Natural killer cell treated with Interleukin-12 subunit alpha and Interleukin-12 subunit beta and Interleukin-15 and Interleukin-18, amount 100 ng/mL, for 72 hours (primary cell): Measurements from ENCODE around the gene BOD1. TPM values are rescaled to one million over a fixed set of nuclear protein-coding genes. Genes with fewer than 3 reads are reported as not detected.

Experiments
- ATAC-seq, 2 donors: fragments of 150-1000 bp; cut with Tn5 transposase in 1 of 2; sonication (Bioruptor Pico), chemical (Tn5 transposase) in 1 of 2; 2 replicates each; pipeline ENCODE4 v1.10.0; 2021
- DNase-seq: peaks from one replicate; pipeline ENCODE4 v3.0.0; 2022; ENCODE audit warnings: low spot score
- H3K27ac Mint-ChIP-seq, 2 donors: 1 replicate in 1 of 2; 2 replicates in 1 of 2; pipeline ENCODE4 v1.8.0; 2022; ENCODE audit warnings: mixed read lengths in 2 of 2, mild to moderate bottlenecking in 1 of 2, moderate library complexity in 1 of 2
- H3K27me3 Mint-ChIP-seq, 2 donors: 1 replicate in 1 of 2; 2 replicates in 1 of 2; pipeline ENCODE4 v1.8.0; 2022; ENCODE audit warnings: mixed read lengths in 2 of 2
- H3K36me3 Mint-ChIP-seq: one replicate; pipeline ENCODE4 v1.8.0; 2022; ENCODE audit warnings: mixed read lengths
- H3K4me1 Mint-ChIP-seq, 2 donors: 1 replicate in 1 of 2; 2 replicates in 1 of 2; pipeline ENCODE4 v1.8.0; 2022; ENCODE audit warnings: low read depth in 2 of 2, mixed read lengths in 2 of 2, mild to moderate bottlenecking in 1 of 2
- H3K4me3 Mint-ChIP-seq: one replicate; pipeline ENCODE4 v1.8.0; 2022; ENCODE audit warnings: mixed read lengths
- H3K9me3 Mint-ChIP-seq: 2 replicates; pipeline ENCODE4 v1.8.0; 2022; ENCODE audit warnings: mixed read lengths
- total RNA-seq, 2 donors: library from RNA; stranded (reverse); gene quantifications; one replicate each; pipeline ENCODE4 v1.2.3, GENCODE V29; 2022

The BOD1 gene
- total RNA-seq, 2 donors from 2014 or later: 16.3 to 24.4 TPM

GRCh38 chr5:173618927-173619519, 2.6 kb upstream of the BOD1 start:
- Mint-ChIP-seq H3K36me3 (no peaks in the 10 kb centered on the region), H3K9me3 (no peaks in the 10 kb centered on the region)

GRCh38 chr5:173615884-173616576, 420 bp downstream of the BOD1 start:
- Mint-ChIP-seq H3K27me3 (no peaks in the 10 kb centered on the region), H3K9me3 (no peaks in the 10 kb centered on the region), H3K36me3 (peaks cover 5% of the 10 kb centered on the region), H3K4me3 (peak overlapping the region; percentile 89), H3K4me1 (peaks cover 30 to 40% of the 10 kb centered on the region in 2 donors), H3K27ac (peak overlapping the region; percentile 68 to 93)
- DNase-seq: peak; percentile 75
- ATAC-seq: peak; percentile 65 to 71

More at GRCh38 chr5:173618927-173619519, 2.6 kb upstream of the BOD1 start:
- Mint-ChIP-seq H3K4me3 (no peak overlapping the region), H3K27me3 (no peaks in the 10 kb centered on the region), H3K27ac (peak overlapping the region in 1 of 2 donors; percentile 48), H3K4me1 (peaks cover 22 to 26% of the 10 kb centered on the region in 2 donors)
- ATAC-seq: no peak
- no peak for DNase-seq

GRCh38 chr5:173614591-173614990, 1.9 kb downstream of the BOD1 start:
- H3K36me3 Mint-ChIP-seq: peaks cover 14% of the 10 kb centered on the region
- no peaks in the 10 kb centered on the region for H3K27me3 Mint-ChIP-seq
- no peak overlapping the region for H3K27ac Mint-ChIP-seq
- DNase-seq: no peak
- no peak for ATAC-seq
- no peaks in the 10 kb centered on the region for H3K9me3 Mint-ChIP-seq
- peak overlapping the region; percentile 89 for H3K4me3 Mint-ChIP-seq
- peaks cover 36 to 46% of the 10 kb centered on the region in 2 donors for H3K4me1 Mint-ChIP-seq

GRCh38 chr5:173613433-173614159, 2.9 kb downstream of the BOD1 start:
- Mint-ChIP-seq H3K36me3 (peaks cover 16% of the 10 kb centered on the region), H3K27me3 (no peaks in the 10 kb centered on the region), H3K27ac (no peak overlapping the region), H3K4me3 (peak overlapping the region; percentile 39), H3K4me1 (peaks cover 39 to 51% of the 10 kb centered on the region in 2 donors), H3K9me3 (no peaks in the 10 kb centered on the region)
- no peak for DNase-seq
- no peak for ATAC-seq

GRCh38 chr5:173612948-173613347, 3.5 kb downstream of the BOD1 start:
- DNase-seq: no peak
- H3K4me3 Mint-ChIP-seq: no peak overlapping the region

GRCh38 chr5:173611706-173612105, 4.7 kb downstream of the BOD1 start:
- Mint-ChIP-seq H3K4me1 (peaks cover 33 to 45% of the 10 kb centered on the region in 2 donors), H3K36me3 (peaks cover 26% of the 10 kb centered on the region), H3K9me3 (no peaks in the 10 kb centered on the region)

More at GRCh38 chr5:173612948-173613347, 3.5 kb downstream of the BOD1 start:
- H3K4me1 Mint-ChIP-seq: peaks cover 39 to 52% of the 10 kb centered on the region in 2 donors
- H3K36me3 Mint-ChIP-seq: peaks cover 18% of the 10 kb centered on the region
- H3K27me3 Mint-ChIP-seq: no peaks in the 10 kb centered on the region
- H3K27ac Mint-ChIP-seq: no peak overlapping the region
- no peak for ATAC-seq
- no peaks in the 10 kb centered on the region for H3K9me3 Mint-ChIP-seq

GRCh38 chr5:173604141-173604540, 12.3 kb downstream of the BOD1 start:
- H3K36me3 Mint-ChIP-seq: peaks cover 18% of the 10 kb centered on the region
- H3K4me1 Mint-ChIP-seq: peaks cover 0 to 17% of the 10 kb centered on the region in 2 donors
- H3K27ac Mint-ChIP-seq: no peak overlapping the region
- no peak overlapping the region for H3K4me3 Mint-ChIP-seq
- H3K9me3 Mint-ChIP-seq: no peaks in the 10 kb centered on the region
- no peak for DNase-seq
- ATAC-seq: no peak
- H3K27me3 Mint-ChIP-seq: no peaks in the 10 kb centered on the region

More at GRCh38 chr5:173611706-173612105, 4.7 kb downstream of the BOD1 start:
- no peak overlapping the region for H3K4me3 Mint-ChIP-seq
- ATAC-seq: no peak
- no peak for DNase-seq
- H3K27ac Mint-ChIP-seq: no peak overlapping the region
- H3K27me3 Mint-ChIP-seq: no peaks in the 10 kb centered on the region

GRCh38 chr5:173602423-173602822, 14.0 kb downstream of the BOD1 start:
- H3K27ac Mint-ChIP-seq: no peak overlapping the region
- DNase-seq (no peak), ATAC-seq (no peak)
- no peak overlapping the region for H3K4me3 Mint-ChIP-seq
- H3K9me3 Mint-ChIP-seq: no peaks in the 10 kb centered on the region
- H3K36me3 Mint-ChIP-seq: peaks cover 12% of the 10 kb centered on the region
- no peaks in the 10 kb centered on the region for H3K27me3 Mint-ChIP-seq
- H3K4me1 Mint-ChIP-seq: peaks cover 0 to 15% of the 10 kb centered on the region in 2 donors

GRCh38 chr5:173598686-173599085, 17.8 kb downstream of the BOD1 start:
- peaks cover 0 to 15% of the 10 kb centered on the region in 2 donors for H3K4me1 Mint-ChIP-seq
- peaks cover 4% of the 10 kb centered on the region for H3K36me3 Mint-ChIP-seq
- no peaks in the 10 kb centered on the region for H3K27me3 Mint-ChIP-seq
- DNase-seq (no peak), ATAC-seq (no peak)
- no peak overlapping the region for H3K27ac Mint-ChIP-seq
- H3K4me3 Mint-ChIP-seq: no peak overlapping the region
- H3K9me3 Mint-ChIP-seq: peaks cover under 1% of the 10 kb centered on the region

GRCh38 chr5:173597304-173597703, 19.1 kb downstream of the BOD1 start:
- Mint-ChIP-seq H3K4me3 (no peak overlapping the region), H3K27me3 (no peaks in the 10 kb centered on the region), H3K27ac (no peak overlapping the region), H3K36me3 (peaks cover 11% of the 10 kb centered on the region), H3K9me3 (peaks cover 6% of the 10 kb centered on the region), H3K4me1 (peaks cover 0 to 11% of the 10 kb centered on the region in 2 donors)
- no peak for ATAC-seq
- DNase-seq: no peak

- Mint-ChIP-seq H3K4me1 (peaks cover 0 to 6% of the 10 kb centered on the region in 2 donors), H3K4me3 (no peak overlapping the region), H3K27me3 (no peaks in the 10 kb centered on the region), H3K36me3 (peaks cover 19% of the 10 kb centered on the region), H3K9me3 (peaks cover 11% of the 10 kb centered on the region), H3K27ac (no peak overlapping the region)
- DNase-seq (no peak), ATAC-seq (no peak)
Observed at GRCh38 chr5:173595841-173596240, 20.6 kb downstream of the BOD1 start.

- no peaks in the 10 kb centered on the region for H3K27me3 Mint-ChIP-seq
Observed at GRCh38 chr5:173594061-173594460, 22.4 kb downstream of the BOD1 start.

GRCh38 chr5:173592050-173592669, 24.3 kb downstream of the BOD1 start:
- ATAC-seq (no peak), DNase-seq (no peak)
- Mint-ChIP-seq H3K9me3 (peaks cover 21% of the 10 kb centered on the region), H3K36me3 (peaks cover 34% of the 10 kb centered on the region), H3K4me1 (no peaks in the 10 kb centered on the region), H3K4me3 (no peak overlapping the region), H3K27ac (no peak overlapping the region), H3K27me3 (peaks cover 0 to 11% of the 10 kb centered on the region in 2 donors)

More at GRCh38 chr5:173594061-173594460, 22.4 kb downstream of the BOD1 start:
- H3K4me1 Mint-ChIP-seq: no peaks in the 10 kb centered on the region
- peaks cover 18% of the 10 kb centered on the region for H3K9me3 Mint-ChIP-seq
- no peak for ATAC-seq
- no peak overlapping the region for H3K4me3 Mint-ChIP-seq
- no peak overlapping the region for H3K27ac Mint-ChIP-seq
- no peak for DNase-seq
- peaks cover 28% of the 10 kb centered on the region for H3K36me3 Mint-ChIP-seq
